KG1 (cell line): ENCODE measurements around the gene CALML6.
A peak's percentile ranks its signal among the peaks of the same experiment; 100 is the strongest.
"Not testable (repeated sequence)": the region's sequence is repeated elsewhere in the genome, so short reads cannot be mapped to it uniquely, and the experiment has no call there.

ENCODE experiments used
- DNase-seq: peaks from one replicate; lab custom pipeline; 2025; lab: John Stamatoyannopoulos, UW

Gene CALML6

GRCh38 chr1:1914971-1915692, at the start of gene CALML6:
CALML6 (plus strand) TSS chr1:1915260; CDS start chr1:1915281, 21 bp downstream.
- no peak for DNase-seq

- no peak for DNase-seq
Measured at GRCh38 chr1:1867164-1867563, 47.9 kb upstream of the CALML6 start.

DNA sequence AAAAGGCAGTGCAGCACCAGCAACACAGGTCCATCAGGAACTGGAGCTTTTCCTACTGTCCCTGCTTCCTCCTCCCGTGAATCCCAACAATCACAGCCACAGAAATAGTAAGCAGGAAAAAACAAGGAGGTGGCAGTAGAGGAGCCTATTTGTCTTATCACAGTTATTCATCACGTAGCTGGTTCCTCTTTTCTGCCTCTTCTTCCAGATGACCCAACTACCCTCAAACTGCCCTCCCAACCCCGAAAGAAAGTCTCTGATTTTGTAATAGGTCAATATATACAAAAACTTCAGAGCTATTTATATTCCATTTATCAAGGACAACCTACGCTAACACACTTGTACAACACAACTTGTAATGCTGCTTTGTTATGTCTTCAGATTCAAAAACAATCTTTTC, 45.6 kb upstream of the CALML6 start:
- DNase-seq, result peak; percentile 8

- no peak for DNase-seq
Measured at GRCh38 chr1:1872329-1872994, 42.6 kb upstream of the CALML6 start.

- no peak for DNase-seq
Measured at GRCh38 chr1:1873186-1873585, 41.9 kb upstream of the CALML6 start.

DNA sequence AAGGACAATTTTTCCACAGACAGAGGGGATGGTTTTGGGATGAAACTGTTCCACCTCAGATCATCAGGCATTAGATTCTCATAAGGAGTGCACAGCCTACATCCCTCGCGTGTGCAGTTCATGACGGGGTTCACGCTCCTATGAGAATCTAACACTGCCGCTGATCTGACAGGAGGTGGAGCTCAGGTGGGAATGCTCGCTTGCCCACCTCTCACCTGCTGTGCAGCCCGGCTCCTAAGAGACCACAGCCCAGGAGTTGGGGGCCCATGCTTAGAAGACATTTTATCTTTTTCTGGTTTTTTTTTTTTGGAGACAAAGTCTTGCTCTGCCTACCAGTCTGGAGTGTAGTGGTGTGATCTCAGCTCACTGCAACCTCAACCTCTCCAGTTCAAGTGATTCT, 40.2 kb upstream of the CALML6 start:
- DNase-seq, result no peak

DNA sequence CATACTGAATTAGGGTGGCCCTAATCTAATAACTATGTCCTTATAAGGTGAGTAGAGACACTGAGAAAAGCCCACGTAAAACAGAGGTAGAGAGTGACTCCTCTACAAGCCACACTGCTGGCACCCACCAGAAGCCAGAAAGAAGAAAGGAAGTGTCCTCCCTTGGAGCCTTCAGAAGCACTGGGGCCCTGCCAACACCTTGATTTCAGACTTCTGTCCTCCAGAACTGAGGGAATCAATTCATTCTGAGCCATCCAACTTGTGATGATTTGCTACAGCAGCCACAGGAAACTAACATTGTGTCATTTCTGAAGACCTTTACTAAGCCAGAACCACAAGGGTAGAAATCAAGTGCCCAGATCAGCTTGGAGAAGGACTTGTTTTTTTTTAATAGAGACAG, 39.1 kb upstream of the CALML6 start:
- no peak for DNase-seq

DNA sequence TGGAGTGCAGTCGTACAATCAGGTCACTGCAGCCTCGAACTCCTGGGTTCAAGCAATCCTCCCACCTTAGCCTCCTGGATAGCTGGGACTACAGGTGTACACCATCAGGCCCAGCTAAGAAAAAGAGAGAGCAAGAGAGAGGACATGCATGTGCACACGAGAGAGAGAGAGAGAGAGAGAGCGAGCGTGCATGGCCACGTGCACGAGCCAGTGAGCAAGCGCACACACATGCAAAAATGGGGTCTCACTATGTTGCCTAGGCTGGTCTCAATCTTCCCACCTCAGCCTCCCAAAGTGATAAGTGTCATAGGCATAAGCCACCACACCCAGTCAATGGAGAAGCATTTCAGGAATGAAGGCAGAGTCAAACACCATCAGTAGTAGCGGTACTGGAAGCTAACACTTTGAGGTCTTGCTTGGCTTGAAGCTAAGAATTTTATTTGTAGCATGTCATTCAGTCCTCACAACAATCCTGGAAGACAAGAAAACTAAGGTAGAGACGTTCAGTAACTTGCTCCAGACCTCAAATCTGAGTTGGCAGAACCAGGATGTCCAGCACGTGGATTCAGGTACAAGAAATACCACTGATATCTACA, 38.6 kb upstream of the CALML6 start:
- DNase-seq, result no peak

- DNase-seq, result no peak
Measured at GRCh38 chr1:1877865-1878436, 37.1 kb upstream of the CALML6 start.

GRCh38 chr1:1879942-1880341, 35.1 kb upstream of the CALML6 start:
- no peak for DNase-seq

DNA sequence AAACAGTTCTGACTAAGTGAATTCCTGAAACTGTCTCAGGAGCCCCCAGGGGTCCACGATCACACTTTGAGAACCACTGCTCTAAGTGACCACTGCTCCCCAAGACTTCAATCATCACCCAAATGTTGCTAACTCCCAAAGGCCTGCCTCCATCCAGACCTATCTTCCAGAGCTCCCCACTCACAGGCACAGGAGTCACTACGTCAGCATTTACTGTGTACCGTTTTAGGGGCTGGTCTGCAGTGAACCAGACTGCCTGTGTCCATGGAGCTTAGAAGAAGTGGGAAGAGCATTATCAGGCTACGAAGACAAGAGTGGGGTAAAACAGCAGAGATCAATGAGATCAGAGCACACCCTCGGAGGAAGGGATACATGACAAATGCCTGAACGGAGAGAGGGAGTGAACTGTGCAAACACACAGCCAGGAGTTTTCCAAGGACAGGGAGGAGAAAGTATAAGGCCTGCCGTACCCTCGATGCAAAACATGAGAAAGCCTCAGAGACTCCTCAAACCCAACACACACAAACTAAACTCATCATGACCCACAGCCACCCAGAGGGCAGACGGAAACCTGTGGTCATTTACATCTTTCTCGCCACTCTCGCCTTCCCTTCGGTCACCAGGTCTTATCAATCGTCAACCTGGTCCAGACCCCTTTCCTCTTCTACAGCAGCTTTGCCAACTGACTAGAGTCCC, 34.3 kb upstream of the CALML6 start:
- no peak for DNase-seq

GRCh38 chr1:1881727-1882126, 33.3 kb upstream of the CALML6 start:
- no peak for DNase-seq

DNA sequence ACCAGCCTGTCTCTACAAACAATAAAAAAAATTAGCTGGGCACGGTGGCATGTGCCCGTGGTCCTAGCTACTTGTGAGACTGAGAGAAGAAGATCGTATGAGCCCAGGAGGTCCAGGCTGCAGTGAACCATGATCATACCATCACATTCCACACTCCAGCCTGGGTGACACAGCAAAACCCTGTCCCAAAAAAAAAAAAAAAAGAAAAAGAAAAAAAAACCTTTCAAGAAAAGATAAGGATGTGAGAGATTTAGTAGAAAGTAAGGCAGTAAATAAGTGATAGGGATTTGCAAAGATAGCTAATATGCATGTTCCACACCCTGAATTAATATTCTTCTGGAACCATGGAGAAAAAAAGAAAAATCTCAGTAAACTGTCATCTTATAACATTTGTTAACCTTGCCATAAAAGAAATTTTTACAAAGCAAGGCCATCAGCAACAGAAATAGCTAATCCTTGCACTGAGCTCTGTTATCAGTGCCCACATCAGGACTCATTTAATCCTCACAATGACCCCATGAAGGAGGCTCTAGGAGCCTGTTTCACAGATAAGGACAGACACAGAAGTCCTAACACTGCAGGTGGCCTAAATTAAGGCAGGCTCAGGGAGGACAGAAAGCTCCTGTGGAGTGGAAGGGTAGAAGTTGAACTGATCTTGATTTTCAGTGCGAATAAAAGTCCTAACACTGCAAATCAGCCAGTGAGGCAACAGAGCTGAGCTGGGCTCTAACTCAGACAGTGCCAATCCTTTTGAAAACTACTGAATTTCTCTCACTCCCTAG, 31.8 kb upstream of the CALML6 start:
- DNase-seq, result no peak

DNA sequence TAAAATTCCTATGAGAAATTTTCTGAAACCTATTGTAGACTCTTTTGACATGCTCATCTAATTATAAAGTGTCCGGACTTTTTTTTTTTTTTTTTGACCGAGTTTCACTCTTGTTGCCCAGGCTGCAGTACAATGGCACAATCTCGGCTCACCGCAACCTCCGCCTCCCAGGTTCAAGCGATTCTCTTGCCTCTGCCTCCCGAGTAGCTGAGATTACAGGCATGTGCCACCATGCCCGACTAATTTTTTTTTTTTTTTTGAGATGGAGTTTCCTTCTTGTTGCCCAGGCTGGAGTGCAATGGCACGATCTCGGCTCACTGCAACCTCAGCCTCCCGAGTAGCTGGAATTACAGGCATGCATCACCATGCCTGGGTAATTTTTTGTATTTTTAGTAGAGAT, 31.2 kb upstream of the CALML6 start:
- DNase-seq, result not testable (repeated sequence)

- DNase-seq, result no peak
Measured at GRCh38 chr1:1889090-1889750, 25.8 kb upstream of the CALML6 start.

DNA sequence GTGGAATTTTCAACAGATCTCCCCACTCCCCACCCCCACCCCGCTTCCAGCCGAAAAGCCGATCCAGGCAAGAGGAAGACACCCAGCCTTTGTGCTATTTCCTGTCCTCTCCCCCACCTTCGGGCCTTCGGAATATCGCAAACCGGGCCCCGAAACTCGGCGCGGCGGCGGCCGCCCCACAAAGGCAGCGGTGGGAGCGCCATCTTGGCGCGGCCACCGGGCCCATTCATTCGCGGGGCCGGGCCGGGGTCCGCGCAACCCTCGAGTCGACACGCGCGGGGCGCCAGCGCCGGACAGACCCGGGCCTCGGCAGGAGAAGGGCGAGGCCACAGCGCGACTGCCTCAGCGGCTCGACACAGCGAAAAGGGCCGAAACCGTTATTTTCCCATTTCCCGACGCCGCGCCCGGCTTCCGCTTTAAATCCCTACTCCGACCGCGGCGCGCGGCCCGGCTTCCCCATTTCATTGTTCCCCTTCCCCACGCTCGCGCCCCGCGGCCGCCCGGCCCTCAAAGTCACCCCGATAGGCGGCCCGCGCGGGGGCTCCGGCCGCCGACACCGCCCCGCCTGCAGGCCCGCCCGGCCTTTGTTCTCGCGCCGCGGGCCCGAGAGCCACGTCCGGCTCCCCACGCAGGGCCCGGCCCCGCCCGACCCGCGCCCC, 25.1 kb upstream of the CALML6 start:
- DNase-seq, result no peak

DNA sequence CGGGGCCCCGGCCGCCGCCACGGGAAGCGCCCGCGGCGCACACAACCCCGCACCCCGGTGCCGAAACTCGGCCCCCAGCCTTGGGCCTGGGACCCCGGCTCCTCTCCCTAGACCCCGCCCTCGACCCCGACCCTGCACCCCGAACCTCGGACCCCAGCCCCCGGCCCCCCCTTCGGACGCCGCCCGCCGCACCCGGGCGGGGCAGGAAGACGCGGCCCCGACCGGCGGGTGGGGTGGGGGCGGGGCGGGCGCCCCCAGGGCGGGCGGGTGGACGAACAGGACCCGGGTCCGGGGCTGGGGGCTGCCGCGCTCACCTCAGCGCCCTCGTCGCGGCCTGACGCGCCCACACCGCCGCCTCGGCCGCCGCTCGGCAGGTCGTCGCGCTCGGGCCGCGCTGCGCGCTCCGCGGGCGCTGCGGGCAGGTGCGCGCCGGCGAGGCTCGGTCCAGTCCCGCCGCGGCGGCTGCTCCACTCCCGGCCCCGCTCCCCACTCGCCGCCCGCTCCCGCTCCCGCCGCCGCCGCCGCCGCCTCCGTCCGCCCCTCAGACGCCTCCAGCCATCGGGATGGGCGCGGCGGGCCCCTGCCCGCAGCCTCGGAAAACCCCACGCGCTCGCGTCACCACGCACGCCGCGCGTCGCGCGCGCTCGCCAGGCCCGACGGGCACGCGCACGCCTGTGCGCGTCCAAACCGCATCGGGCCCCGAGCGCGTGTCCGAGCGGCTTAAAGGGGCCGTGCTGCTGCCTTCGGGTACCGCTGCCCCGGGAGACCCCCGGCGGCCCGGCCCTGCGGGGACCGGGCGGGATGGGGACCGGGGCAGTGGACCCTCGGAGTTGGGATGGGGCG, 24.3 kb upstream of the CALML6 start, which contains the start of gene GNB1:
Gene GNB1, minus strand, starts transcription at position 582 of the 843 bp plus-strand sequence. CDS start 65,634 bp downstream, outside the sequence.
- peak; percentile 94 for DNase-seq

- peak; percentile 13 for DNase-seq
Measured at GRCh38 chr1:1891349-1892078, 23.5 kb upstream of the CALML6 start.
